HCT116 (cell line): ENCODE results near the gene CNGA3.

ENCODE experiments used
- CBX3 ChIP-seq: IDR thresholded peaks from 2 replicates; pipeline ENCODE4 v1.6.1; 2012; ENCODE audit warnings: low read depth
- EGR1 ChIP-seq: IDR thresholded peaks from 2 replicates; pipeline ENCODE4 v1.6.1; 2012; ENCODE audit warnings: low read depth
- POLR2A ChIP-seq: IDR thresholded peaks from 2 replicates; pipeline ENCODE4 v1.7.0; 2011; ENCODE audit warnings: borderline replicate concordance; ENCODE audit not compliant: insufficient read depth, insufficient read length; ENCODE audit errors: extremely low read depth
- POLR2AphosphoS5 ChIP-seq: IDR thresholded peaks from 2 replicates; pipeline ENCODE4 v1.6.1; 2011; ENCODE audit warnings: mild to moderate bottlenecking, low read depth, low read length, moderate library complexity
- TF ChIP-seq, protein P1 (sequence below): IDR thresholded peaks from 2 replicates; pipeline ENCODE4 v1.6.1; 2012; ENCODE audit warnings: low read depth
- TF ChIP-seq, protein P2 (sequence below): IDR thresholded peaks from 2 replicates; pipeline ENCODE4 v1.6.1; 2012
- TF ChIP-seq, protein P3 (sequence below), 3 experiments: fragments of 200-600 bp in 1 of 3; sonication (generic) in 1 of 3; IDR thresholded peaks in 2 of 3; conservative IDR thresholded peaks in 1 of 3; 2 replicates each; pipeline ENCODE4 v1.5.1; 2012 to 2017; ENCODE audit warnings: low read depth in 2 of 3, low read length in 2 of 3, antibody characterized with exemption in 1 of 3, borderline replicate concordance in 1 of 3, control low read depth in 1 of 3, mild to moderate bottlenecking in 1 of 3, mixed read lengths in 1 of 3, mixed run types in 1 of 3, moderate library complexity in 1 of 3; ENCODE audit not compliant: insufficient read depth in 1 of 3

DNA sequence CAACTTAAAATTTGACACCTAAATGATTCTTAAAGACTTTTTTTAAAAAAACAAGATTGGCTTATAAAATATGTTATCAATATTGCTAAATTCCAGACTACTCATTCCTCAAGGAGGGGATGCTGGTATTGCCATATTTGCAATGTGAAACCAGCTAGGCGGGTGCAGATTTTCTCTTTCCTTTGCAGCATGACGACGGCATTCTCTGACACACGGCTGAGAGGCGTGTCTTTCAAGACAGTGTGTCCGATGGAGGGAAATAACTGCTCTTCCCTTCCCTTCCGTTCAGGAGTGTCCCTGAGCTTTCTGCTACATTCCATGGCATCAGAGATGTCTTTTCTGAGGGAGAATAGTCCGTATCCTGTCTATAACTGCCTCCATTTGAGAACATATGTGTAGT lies 38.2 kb upstream of the CNGA3 start:
- TF ChIP-seq EGR1 (no peak), POLR2A (no peak), POLR2AphosphoS5 (no peak), CBX3 (no peak)
- TF ChIP-seq, protein P1, sequence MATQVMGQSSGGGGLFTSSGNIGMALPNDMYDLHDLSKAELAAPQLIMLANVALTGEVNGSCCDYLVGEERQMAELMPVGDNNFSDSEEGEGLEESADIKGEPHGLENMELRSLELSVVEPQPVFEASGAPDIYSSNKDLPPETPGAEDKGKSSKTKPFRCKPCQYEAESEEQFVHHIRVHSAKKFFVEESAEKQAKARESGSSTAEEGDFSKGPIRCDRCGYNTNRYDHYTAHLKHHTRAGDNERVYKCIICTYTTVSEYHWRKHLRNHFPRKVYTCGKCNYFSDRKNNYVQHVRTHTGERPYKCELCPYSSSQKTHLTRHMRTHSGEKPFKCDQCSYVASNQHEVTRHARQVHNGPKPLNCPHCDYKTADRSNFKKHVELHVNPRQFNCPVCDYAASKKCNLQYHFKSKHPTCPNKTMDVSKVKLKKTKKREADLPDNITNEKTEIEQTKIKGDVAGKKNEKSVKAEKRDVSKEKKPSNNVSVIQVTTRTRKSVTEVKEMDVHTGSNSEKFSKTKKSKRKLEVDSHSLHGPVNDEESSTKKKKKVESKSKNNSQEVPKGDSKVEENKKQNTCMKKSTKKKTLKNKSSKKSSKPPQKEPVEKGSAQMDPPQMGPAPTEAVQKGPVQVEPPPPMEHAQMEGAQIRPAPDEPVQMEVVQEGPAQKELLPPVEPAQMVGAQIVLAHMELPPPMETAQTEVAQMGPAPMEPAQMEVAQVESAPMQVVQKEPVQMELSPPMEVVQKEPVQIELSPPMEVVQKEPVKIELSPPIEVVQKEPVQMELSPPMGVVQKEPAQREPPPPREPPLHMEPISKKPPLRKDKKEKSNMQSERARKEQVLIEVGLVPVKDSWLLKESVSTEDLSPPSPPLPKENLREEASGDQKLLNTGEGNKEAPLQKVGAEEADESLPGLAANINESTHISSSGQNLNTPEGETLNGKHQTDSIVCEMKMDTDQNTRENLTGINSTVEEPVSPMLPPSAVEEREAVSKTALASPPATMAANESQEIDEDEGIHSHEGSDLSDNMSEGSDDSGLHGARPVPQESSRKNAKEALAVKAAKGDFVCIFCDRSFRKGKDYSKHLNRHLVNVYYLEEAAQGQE = no peak
- TF ChIP-seq, protein P2, sequence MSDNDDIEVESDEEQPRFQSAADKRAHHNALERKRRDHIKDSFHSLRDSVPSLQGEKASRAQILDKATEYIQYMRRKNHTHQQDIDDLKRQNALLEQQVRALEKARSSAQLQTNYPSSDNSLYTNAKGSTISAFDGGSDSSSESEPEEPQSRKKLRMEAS = no peak
- TF ChIP-seq, protein P3, sequence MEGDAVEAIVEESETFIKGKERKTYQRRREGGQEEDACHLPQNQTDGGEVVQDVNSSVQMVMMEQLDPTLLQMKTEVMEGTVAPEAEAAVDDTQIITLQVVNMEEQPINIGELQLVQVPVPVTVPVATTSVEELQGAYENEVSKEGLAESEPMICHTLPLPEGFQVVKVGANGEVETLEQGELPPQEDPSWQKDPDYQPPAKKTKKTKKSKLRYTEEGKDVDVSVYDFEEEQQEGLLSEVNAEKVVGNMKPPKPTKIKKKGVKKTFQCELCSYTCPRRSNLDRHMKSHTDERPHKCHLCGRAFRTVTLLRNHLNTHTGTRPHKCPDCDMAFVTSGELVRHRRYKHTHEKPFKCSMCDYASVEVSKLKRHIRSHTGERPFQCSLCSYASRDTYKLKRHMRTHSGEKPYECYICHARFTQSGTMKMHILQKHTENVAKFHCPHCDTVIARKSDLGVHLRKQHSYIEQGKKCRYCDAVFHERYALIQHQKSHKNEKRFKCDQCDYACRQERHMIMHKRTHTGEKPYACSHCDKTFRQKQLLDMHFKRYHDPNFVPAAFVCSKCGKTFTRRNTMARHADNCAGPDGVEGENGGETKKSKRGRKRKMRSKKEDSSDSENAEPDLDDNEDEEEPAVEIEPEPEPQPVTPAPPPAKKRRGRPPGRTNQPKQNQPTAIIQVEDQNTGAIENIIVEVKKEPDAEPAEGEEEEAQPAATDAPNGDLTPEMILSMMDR (IDR thresholded peaks at IDR 0.05 in 2 of 3, conservative IDR thresholded peaks at IDR 0.05 in 1 of 3; ENCODE audit: borderline replicate concordance in 1 of 3, insufficient read depth in 1 of 3, low read depth in 2 of 3, low read length in 2 of 3) = no peak
